Measurements from ENCODE around the gene EDC3.

- no peak for TF ChIP-seq CTCF (IDR thresholded peaks at IDR 0.05)
- no peak for TF ChIP-seq POLR2A (IDR thresholded peaks at IDR 0.05)
- no peak for TF ChIP-seq POLR2AphosphoS5 (IDR thresholded peaks at IDR 0.05)
Measured at GRCh38 chr15:74709892-74710291, 14.1 kb upstream of the EDC3 start.
